ENCODE results near the gene RPS21. TPM values are rescaled to one million over a fixed set of nuclear protein-coding genes. Genes with fewer than 3 reads are reported as not detected.

The RPS21 gene
- total RNA-seq, 4 donors from 2014 or later: 1,664 to 5,734 (median 2,155) TPM

- intact Hi-C loops (cut with DNase I; ENCODE audit: low total_unique reads): no loop called here
- DNase-seq (ENCODE audit: low spot score in 2 of 2): no peak
- no peak overlapping the region for H3K4me3 ChIP-seq (ENCODE audit: low read depth, poor library complexity, severe bottlenecking)
- no peak for TF ChIP-seq CTCF (IDR thresholded peaks at IDR 0.05)
- no peak for TF ChIP-seq POLR2A (IDR thresholded peaks at IDR 0.05)
- 13 to 28% methylated on average over 3 to 10 of the region's 15 CpGs for WGBS, 2 donors
Measured at GRCh38 chr20:62377615-62378178, 9.2 kb upstream of the RPS21 start.

GRCh38 chr20:62378215-62378614 is 8.7 kb upstream of the RPS21 start:
- no peak overlapping the region for H3K4me3 ChIP-seq (ENCODE audit: low read depth, poor library complexity, severe bottlenecking)
- intact Hi-C loops (cut with DNase I; ENCODE audit: low total_unique reads): no loop called here
- TF ChIP-seq CTCF (IDR thresholded peaks at IDR 0.05) (no peak), POLR2A (IDR thresholded peaks at IDR 0.05) (no peak)
- 33 to 59% methylated on average over 9 to 19 of the region's 22 CpGs for WGBS, 2 donors
- DNase-seq (ENCODE audit: low spot score in 2 of 2): no peak

GRCh38 chr20:62381202-62381797 is 5.6 kb upstream of the RPS21 start:
- WGBS, 2 donors: 47 to 48% methylated on average over 13 to 16 of the region's 16 CpGs
- DNase-seq (ENCODE audit: low spot score in 2 of 2): no peak
- intact Hi-C loops (cut with DNase I; ENCODE audit: low total_unique reads): loop anchor here (5.0 kb wide), 1 partner anchor 79 kb away; the partner anchor contains the start of gene ADRM1
- no peak for TF ChIP-seq CTCF (IDR thresholded peaks at IDR 0.05)
- TF ChIP-seq POLR2A (IDR thresholded peaks at IDR 0.05): no peak
- no peak overlapping the region for H3K4me3 ChIP-seq (ENCODE audit: low read depth, poor library complexity, severe bottlenecking)

- DNase-seq (ENCODE audit: low spot score in 2 of 2): no peak
- WGBS, 2 donors: 83 to 89% methylated on average over 6 of the region's 6 CpGs
- intact Hi-C loops (cut with DNase I; ENCODE audit: low total_unique reads): loop anchor here (5.0 kb wide), 1 partner anchor 80 kb away; the partner anchor contains the start of gene ADRM1
- TF ChIP-seq CTCF (IDR thresholded peaks at IDR 0.05) (no peak), POLR2A (IDR thresholded peaks at IDR 0.05) (no peak)
- no peak overlapping the region for H3K4me3 ChIP-seq (ENCODE audit: low read depth, poor library complexity, severe bottlenecking)
Measured at GRCh38 chr20:62381842-62382241, 5.1 kb upstream of the RPS21 start.

GRCh38 chr20:62382306-62383198 is 4.4 kb upstream of the RPS21 start:
- peak; percentile 74 to 95 for DNase-seq (ENCODE audit: low spot score in 2 of 2)
- TF ChIP-seq POLR2A (IDR thresholded peaks at IDR 0.05) (no peak), CTCF (IDR thresholded peaks at IDR 0.05) (peak in 1 of 3 donors; percentile 92)
- intact Hi-C loops (cut with DNase I; ENCODE audit: low total_unique reads): loop anchor here (5.0 kb wide), 1 partner anchor 80 kb away; the partner anchor contains the start of gene ADRM1
- H3K4me3 ChIP-seq (ENCODE audit: low read depth, poor library complexity, severe bottlenecking): no peak overlapping the region
- WGBS, 2 donors: 42 to 45% methylated on average over 16 to 18 of the region's 18 CpGs

All from lower leg skin (tissue), 4 donors.